Neural cell (in vitro differentiated cells): ENCODE data around the gene UCK2. TPM values are rescaled to one million over a fixed set of nuclear protein-coding genes. Genes with fewer than 3 reads are reported as not detected.

Experiments used
- H2AFZ ChIP-seq: fragments of 200-600, 300-800 bp; sonication (generic), shearing (Covaris generic); 2 replicates; pipeline ENCODE4 v1.6.0; 2014; ENCODE audit warnings: low read depth, mild to moderate bottlenecking, antibody characterized with exemption, low read length, moderate library complexity
- H3F3A ChIP-seq: fragments of 200-600 bp; shearing (Covaris generic); 2 replicates; pipeline ENCODE4 v1.6.1; 2016; ENCODE audit warnings: mild to moderate bottlenecking, moderate library complexity, mixed read lengths, antibody characterized with exemption, low read length; ENCODE audit not compliant: insufficient read depth, poor library complexity, severe bottlenecking
- H3K27ac ChIP-seq: fragments of 200-600, 300-800 bp; sonication (generic), shearing (Covaris generic); 2 replicates; pipeline ENCODE4 v1.5.1; 2014; ENCODE audit warnings: mild to moderate bottlenecking, low read length, moderate library complexity
- H3K27me3 ChIP-seq: fragments of 300-800, 200-600 bp; sonication (generic), shearing (Covaris generic); 2 replicates; pipeline ENCODE4 v1.6.0; 2014; ENCODE audit warnings: mild to moderate bottlenecking, low read depth, low read length, moderate library complexity; ENCODE audit not compliant: insufficient read depth
- H3K36me3 ChIP-seq: fragments of 300-800, 200-600 bp; sonication (generic), shearing (Covaris generic); 2 replicates; pipeline ENCODE4 v1.5.1; 2014; ENCODE audit warnings: mild to moderate bottlenecking, antibody characterized with exemption, low read length, moderate library complexity; ENCODE audit not compliant: insufficient read depth
- H3K4me2 ChIP-seq: fragments of 300-800, 200-600 bp; sonication (generic), shearing (Covaris generic); 2 replicates; pipeline ENCODE4 v1.6.0; 2014; ENCODE audit warnings: mild to moderate bottlenecking, low read length
- H3K4me3 ChIP-seq: fragments of 300-800, 200-600 bp; sonication (generic), shearing (Covaris generic); 2 replicates; pipeline ENCODE4 v1.5.1; 2014; ENCODE audit warnings: mild to moderate bottlenecking, low read length, moderate library complexity
- H3K79me2 ChIP-seq: fragments of 200-600 bp; shearing (Covaris generic); replicated peaks from 2 replicates; pipeline ENCODE4 v1.6.0; 2014; ENCODE audit warnings: mild to moderate bottlenecking, low read length, moderate library complexity; ENCODE audit not compliant: insufficient read depth
- H3K9ac ChIP-seq: fragments of 300-800, 200-600 bp; sonication (generic), shearing (Covaris generic); 2 replicates; pipeline ENCODE4 v1.6.1; 2016; ENCODE audit warnings: mild to moderate bottlenecking, low read length, mixed read lengths
- H3K9me2 ChIP-seq: fragments of 200-600 bp; shearing (Covaris generic); 2 replicates; pipeline ENCODE4 v1.6.1; 2016; ENCODE audit warnings: mild to moderate bottlenecking, low read length, mixed read lengths; ENCODE audit not compliant: insufficient read depth
- H3K9me3 ChIP-seq: fragments of 200-600, 300-800 bp; sonication (generic), shearing (Covaris generic); 2 replicates; pipeline ENCODE4 v1.6.1; 2016; ENCODE audit warnings: mild to moderate bottlenecking, mixed run types, low read length, moderate library complexity, mixed read lengths
- H4K20me1 ChIP-seq: fragments of 200-600 bp; shearing (Covaris generic); 2 replicates; pipeline ENCODE4 v1.6.1; 2016; ENCODE audit warnings: mild to moderate bottlenecking, mixed run types; ENCODE audit not compliant: insufficient read depth
- CTCF ChIP-seq: fragments of 450-650 bp; IDR thresholded peaks from 2 replicates; pipeline ENCODE4 v1.5.1; 2014; ENCODE audit warnings: antibody characterized with exemption, mild to moderate bottlenecking, moderate library complexity; ENCODE audit not compliant: poor library complexity, severe bottlenecking
- EP300 ChIP-seq: fragments of 450-650 bp; conservative IDR thresholded peaks from 2 replicates; pipeline ENCODE4 v1.6.1; 2014; ENCODE audit warnings: antibody characterized with exemption, mild to moderate bottlenecking, moderate library complexity; ENCODE audit not compliant: poor library complexity, severe bottlenecking
- EZH2 ChIP-seq: fragments of 200-600, 300-800 bp; shearing (Covaris generic), sonication (generic); IDR thresholded peaks from 2 replicates; pipeline ENCODE4 v1.6.1; 2014; ENCODE audit warnings: antibody characterized with exemption, low read length, borderline replicate concordance, mild to moderate bottlenecking; ENCODE audit not compliant: insufficient read depth, poor library complexity, severe bottlenecking
- MXI1 ChIP-seq: fragments of 450-650 bp; conservative IDR thresholded peaks from 2 replicates; pipeline ENCODE4 v1.6.1; 2014; ENCODE audit warnings: antibody characterized with exemption, mild to moderate bottlenecking; ENCODE audit not compliant: poor library complexity, severe bottlenecking
- POLR2AphosphoS5 ChIP-seq: IDR thresholded peaks from 2 replicates; pipeline ENCODE4 v1.6.1; 2012
- RAD21 ChIP-seq: fragments of 450-650 bp; conservative IDR thresholded peaks from 2 replicates; pipeline ENCODE4 v1.6.1; 2014; ENCODE audit warnings: antibody characterized with exemption, mild to moderate bottlenecking, moderate library complexity
- REST ChIP-seq: IDR thresholded peaks from 2 replicates; pipeline ENCODE4 v1.6.1; 2012; ENCODE audit warnings: borderline replicate concordance
- SMC3 ChIP-seq: fragments of 450-650 bp; conservative IDR thresholded peaks from 2 replicates; pipeline ENCODE4 v1.6.1; 2014; ENCODE audit warnings: antibody characterized with exemption, mild to moderate bottlenecking, moderate library complexity; ENCODE audit not compliant: poor library complexity
- TAF1 ChIP-seq: IDR thresholded peaks from 2 replicates; pipeline ENCODE4 v1.6.1; 2012; ENCODE audit warnings: low read depth
- polyA plus RNA-seq: library from polyadenylated mRNA; depleted of rRNA; stranded (reverse); fragments of >200 nt; gene quantifications from 2 replicates; pipeline ENCODE4 v1.2.3, GENCODE V29; 2014

The UCK2 gene
- polyA plus RNA-seq, 1 donor from 2014 or later: 36.0 TPM

- no peaks in the 10 kb centered on the region for H3K9me2 ChIP-seq
- no peak overlapping the region for H3K4me2 ChIP-seq
- no peak overlapping the region for H2AFZ ChIP-seq
- H3K9me3 ChIP-seq: no peaks in the 10 kb centered on the region
- H3K79me2 ChIP-seq: no peaks in the 10 kb centered on the region
- no peak overlapping the region for H3K27ac ChIP-seq
- peaks cover 16% of the 10 kb centered on the region for H3K36me3 ChIP-seq
- H3F3A ChIP-seq: no peaks in the 10 kb centered on the region
- H3K27me3 ChIP-seq: no peaks in the 10 kb centered on the region
- no peaks in the 10 kb centered on the region for H4K20me1 ChIP-seq
- no peak overlapping the region for H3K4me3 ChIP-seq
- H3K9ac ChIP-seq: no peak overlapping the region
- TF ChIP-seq TAF1 (no peak), POLR2AphosphoS5 (no peak), RAD21 (no peak), REST (no peak), SMC3 (no peak), MXI1 (no peak), EZH2 (no peak), CTCF (no peak)
Measured at GRCh38 chr1:165892935-165893334, 65.5 kb downstream of the UCK2 start.

GRCh38 chr1:165893507-165893906, 66.1 kb downstream of the UCK2 start:
- peaks cover 16% of the 10 kb centered on the region for H3K36me3 ChIP-seq
- no peaks in the 10 kb centered on the region for H3K27me3 ChIP-seq
- H3K79me2 ChIP-seq: no peaks in the 10 kb centered on the region

GRCh38 chr1:165894591-165894990, 67.2 kb downstream of the UCK2 start:
- H3K36me3 ChIP-seq: peaks cover 16% of the 10 kb centered on the region
- H3K27me3 ChIP-seq: no peaks in the 10 kb centered on the region
- no peak overlapping the region for H3K27ac ChIP-seq
- no peaks in the 10 kb centered on the region for H3K9me2 ChIP-seq
- no peak overlapping the region for H3K9ac ChIP-seq
- H3K4me2 ChIP-seq: no peak overlapping the region
- TF ChIP-seq RAD21 (no peak), TAF1 (no peak), MXI1 (no peak), POLR2AphosphoS5 (no peak), REST (no peak), EZH2 (no peak), CTCF (no peak), EP300 (no peak), SMC3 (no peak)
- no peaks in the 10 kb centered on the region for H3K79me2 ChIP-seq
- H3K9me3 ChIP-seq: no peaks in the 10 kb centered on the region
- H3K4me3 ChIP-seq: no peak overlapping the region
- H2AFZ ChIP-seq: no peak overlapping the region
- H4K20me1 ChIP-seq: no peaks in the 10 kb centered on the region
- H3F3A ChIP-seq: no peaks in the 10 kb centered on the region

More at GRCh38 chr1:165893507-165893906, 66.1 kb downstream of the UCK2 start:
- H3K27ac ChIP-seq: no peak overlapping the region
- H2AFZ ChIP-seq: no peak overlapping the region
- no peak overlapping the region for H3K4me3 ChIP-seq
- no peak for TF ChIP-seq MXI1
- TF ChIP-seq POLR2AphosphoS5: no peak
- H3K9me3 ChIP-seq: no peaks in the 10 kb centered on the region
- no peaks in the 10 kb centered on the region for H3K9me2 ChIP-seq
- no peaks in the 10 kb centered on the region for H4K20me1 ChIP-seq
- no peak overlapping the region for H3K4me2 ChIP-seq
- no peaks in the 10 kb centered on the region for H3F3A ChIP-seq
- no peak overlapping the region for H3K9ac ChIP-seq
